C4-2B (cell line): ENCODE measurements around the gene ITSN1.

Experiments
- ZFX ChIP-seq: fragments of 450-650 bp; IDR thresholded peaks from 2 replicates; pipeline ENCODE4 v1.6.1; 2017
- TF ChIP-seq, protein P1 (sequence below): fragments of 450-650 bp; conservative IDR thresholded peaks from 2 replicates; pipeline ENCODE4 v1.5.1; 2017; ENCODE audit warnings: mild to moderate bottlenecking

DNA sequence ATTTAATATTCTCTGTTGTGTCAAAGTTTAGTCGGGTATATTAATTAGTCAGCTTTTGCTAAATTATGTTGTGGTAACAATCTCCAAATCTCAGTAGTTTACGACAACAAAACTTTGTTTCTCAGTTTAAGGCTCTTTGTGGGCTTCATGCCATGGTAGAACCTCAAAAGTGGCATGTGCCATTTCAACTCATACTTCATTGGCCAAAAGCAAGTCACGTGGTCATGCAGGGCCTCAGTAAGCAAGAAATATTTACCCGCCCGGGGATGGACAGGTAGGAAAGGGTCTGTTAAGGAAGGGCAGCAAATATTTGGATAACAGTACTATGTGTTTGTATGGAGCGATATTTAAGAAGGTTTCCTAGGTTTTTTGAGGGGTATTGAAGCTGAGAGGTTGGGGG is 38.6 kb downstream of the ITSN1 start:
- TF ChIP-seq, protein P1, sequence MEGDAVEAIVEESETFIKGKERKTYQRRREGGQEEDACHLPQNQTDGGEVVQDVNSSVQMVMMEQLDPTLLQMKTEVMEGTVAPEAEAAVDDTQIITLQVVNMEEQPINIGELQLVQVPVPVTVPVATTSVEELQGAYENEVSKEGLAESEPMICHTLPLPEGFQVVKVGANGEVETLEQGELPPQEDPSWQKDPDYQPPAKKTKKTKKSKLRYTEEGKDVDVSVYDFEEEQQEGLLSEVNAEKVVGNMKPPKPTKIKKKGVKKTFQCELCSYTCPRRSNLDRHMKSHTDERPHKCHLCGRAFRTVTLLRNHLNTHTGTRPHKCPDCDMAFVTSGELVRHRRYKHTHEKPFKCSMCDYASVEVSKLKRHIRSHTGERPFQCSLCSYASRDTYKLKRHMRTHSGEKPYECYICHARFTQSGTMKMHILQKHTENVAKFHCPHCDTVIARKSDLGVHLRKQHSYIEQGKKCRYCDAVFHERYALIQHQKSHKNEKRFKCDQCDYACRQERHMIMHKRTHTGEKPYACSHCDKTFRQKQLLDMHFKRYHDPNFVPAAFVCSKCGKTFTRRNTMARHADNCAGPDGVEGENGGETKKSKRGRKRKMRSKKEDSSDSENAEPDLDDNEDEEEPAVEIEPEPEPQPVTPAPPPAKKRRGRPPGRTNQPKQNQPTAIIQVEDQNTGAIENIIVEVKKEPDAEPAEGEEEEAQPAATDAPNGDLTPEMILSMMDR = no peak
- TF ChIP-seq ZFX = no peak
